Measurements from ENCODE around the gene PNMA8A. TPM values are rescaled to one million over a fixed set of nuclear protein-coding genes. Genes with fewer than 3 reads are reported as not detected.
"Not testable (repeated sequence)": the region's sequence is repeated elsewhere in the genome, so short reads cannot be mapped to it uniquely, and the experiment has no call there.

PNMA8A gene
- polyA plus RNA-seq, 1 donor = 6.0 TPM

DNA sequence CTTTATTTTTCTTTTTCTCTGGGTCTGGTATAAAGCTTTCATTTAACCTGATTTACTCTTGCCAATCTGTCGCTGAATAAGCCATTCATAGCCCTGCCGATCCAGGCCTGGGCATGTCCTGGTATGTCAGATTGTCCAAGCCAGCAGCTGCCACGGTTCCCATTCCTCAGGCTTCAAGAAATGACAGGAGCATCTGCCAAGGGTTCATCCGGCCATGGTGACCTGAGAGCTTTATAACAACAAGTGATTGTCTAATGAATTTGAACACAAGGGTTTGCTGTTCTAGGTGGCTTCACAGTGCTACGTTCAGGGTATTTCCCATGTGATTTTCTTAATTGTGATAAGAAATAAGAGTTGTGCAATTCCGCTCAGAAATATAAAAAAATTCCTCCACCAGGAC is 20.0 kb downstream of the PNMA8A start:
- WGBS (ENCODE audit: insufficient coverage, low lambda C conversion rate) = 80% methylated on average over 1 of the region's 6 CpGs
- no peak overlapping the region for H3K4me3 ChIP-seq (ENCODE audit: low read length)

DNA sequence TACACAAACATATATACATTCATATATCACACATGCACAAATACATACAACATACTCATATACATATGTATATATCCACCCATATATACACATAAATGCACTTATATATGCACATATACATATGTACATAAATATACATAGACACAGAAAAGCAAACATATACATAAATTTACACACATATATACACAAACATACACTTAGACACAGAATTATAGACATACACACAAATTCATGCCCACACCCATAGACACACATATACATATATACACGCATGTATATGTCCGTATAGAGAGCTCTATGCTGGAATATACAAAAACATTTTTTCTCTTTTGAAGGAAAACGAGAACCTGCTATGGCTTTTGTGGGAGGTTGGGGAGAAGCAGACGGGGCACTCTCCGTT is 20.6 kb downstream of the PNMA8A start:
- Histone ChIP-seq H3K9me3 (ENCODE audit: control insufficient read depth, low read depth, low read length) (no peaks in the 10 kb centered on the region), H3K4me3 (ENCODE audit: low read length) (no peak overlapping the region), H3K27ac (ENCODE audit: low read length) (no peak overlapping the region), H3K27me3 (ENCODE audit: control insufficient read depth, insufficient read depth, low read length) (no peaks in the 10 kb centered on the region), H3K4me1 (ENCODE audit: control insufficient read depth, insufficient read depth, low read length) (no peaks in the 10 kb centered on the region), H3K36me3 (ENCODE audit: control insufficient read depth, insufficient read depth, low read length) (no peaks in the 10 kb centered on the region)
- WGBS (ENCODE audit: insufficient coverage, low lambda C conversion rate) = no CpG with 5 or more reads among the region's 5 CpGs
- no peak for DNase-seq

More for the DNA sequence above, 20.0 kb downstream of the PNMA8A start:
- Histone ChIP-seq H3K4me1 (ENCODE audit: control insufficient read depth, insufficient read depth, low read length) (no peaks in the 10 kb centered on the region), H3K36me3 (ENCODE audit: control insufficient read depth, insufficient read depth, low read length) (no peaks in the 10 kb centered on the region), H3K27ac (ENCODE audit: low read length) (no peak overlapping the region), H3K9me3 (ENCODE audit: control insufficient read depth, low read depth, low read length) (no peaks in the 10 kb centered on the region), H3K27me3 (ENCODE audit: control insufficient read depth, insufficient read depth, low read length) (no peaks in the 10 kb centered on the region)
- DNase-seq = no peak

DNA sequence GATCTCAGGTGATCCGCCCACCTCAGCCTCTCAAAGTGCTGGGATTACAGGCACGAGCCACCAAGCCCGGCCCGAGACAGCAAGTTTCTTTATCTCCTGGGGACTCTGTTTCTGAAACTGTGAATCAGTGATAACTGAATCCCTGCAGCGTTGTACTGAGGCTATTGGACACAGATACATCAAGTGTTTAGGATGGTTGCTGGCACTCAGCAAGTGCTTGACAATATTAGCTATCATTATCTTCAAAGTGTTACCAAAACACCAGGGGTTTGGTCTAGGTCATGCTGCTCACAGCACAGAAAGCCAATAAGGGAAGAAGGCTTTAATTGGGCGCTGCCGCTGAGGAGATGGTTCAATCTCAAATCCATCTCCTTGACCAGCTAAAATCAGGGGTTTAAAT is 22.1 kb downstream of the PNMA8A start:
- no CpG with 5 or more reads among the region's 7 CpGs for WGBS (ENCODE audit: insufficient coverage, low lambda C conversion rate)
- no peaks in the 10 kb centered on the region for H3K9me3 ChIP-seq (ENCODE audit: control insufficient read depth, low read depth, low read length)
- H3K27ac ChIP-seq (ENCODE audit: low read length) = no peak overlapping the region
- no peaks in the 10 kb centered on the region for H3K27me3 ChIP-seq (ENCODE audit: control insufficient read depth, insufficient read depth, low read length)
- H3K4me1 ChIP-seq (ENCODE audit: control insufficient read depth, insufficient read depth, low read length) = no peaks in the 10 kb centered on the region
- H3K36me3 ChIP-seq (ENCODE audit: control insufficient read depth, insufficient read depth, low read length) = no peaks in the 10 kb centered on the region
- no peak overlapping the region for H3K4me3 ChIP-seq (ENCODE audit: low read length)
- DNase-seq = no peak

- no peaks in the 10 kb centered on the region for H3K36me3 ChIP-seq (ENCODE audit: control insufficient read depth, insufficient read depth, low read length)
- DNase-seq = no peak
- no peak overlapping the region for H3K27ac ChIP-seq (ENCODE audit: low read length)
- H3K4me1 ChIP-seq (ENCODE audit: control insufficient read depth, insufficient read depth, low read length) = no peaks in the 10 kb centered on the region
- H3K9me3 ChIP-seq (ENCODE audit: control insufficient read depth, low read depth, low read length) = no peaks in the 10 kb centered on the region
- H3K4me3 ChIP-seq (ENCODE audit: low read length) = no peak overlapping the region
- WGBS (ENCODE audit: insufficient coverage, low lambda C conversion rate) = 100% methylated on average over 4 of the region's 10 CpGs
- H3K27me3 ChIP-seq (ENCODE audit: control insufficient read depth, insufficient read depth, low read length) = no peaks in the 10 kb centered on the region
These were observed 22.8 kb downstream of the PNMA8A start for GRCh38 chr19:46448601-46449000.

- H3K9me3 ChIP-seq (ENCODE audit: control insufficient read depth, low read depth, low read length) = no peaks in the 10 kb centered on the region
- no peaks in the 10 kb centered on the region for H3K36me3 ChIP-seq (ENCODE audit: control insufficient read depth, insufficient read depth, low read length)
- H3K27me3 ChIP-seq (ENCODE audit: control insufficient read depth, insufficient read depth, low read length) = no peaks in the 10 kb centered on the region
- no CpG with 5 or more reads among the region's 5 CpGs for WGBS (ENCODE audit: insufficient coverage, low lambda C conversion rate)
- H3K27ac ChIP-seq (ENCODE audit: low read length) = no peak overlapping the region
- H3K4me1 ChIP-seq (ENCODE audit: control insufficient read depth, insufficient read depth, low read length) = no peaks in the 10 kb centered on the region
- H3K4me3 ChIP-seq (ENCODE audit: low read length) = no peak overlapping the region
- DNase-seq = no peak
These were observed 23.5 kb downstream of the PNMA8A start for GRCh38 chr19:46447824-46448223.

GRCh38 chr19:46447006-46447405 is 24.4 kb downstream of the PNMA8A start:
- no peak overlapping the region for H3K4me3 ChIP-seq (ENCODE audit: low read length)
- no peak overlapping the region for H3K27ac ChIP-seq (ENCODE audit: low read length)
- H3K27me3 ChIP-seq (ENCODE audit: control insufficient read depth, insufficient read depth, low read length) = no peaks in the 10 kb centered on the region
- no peaks in the 10 kb centered on the region for H3K4me1 ChIP-seq (ENCODE audit: control insufficient read depth, insufficient read depth, low read length)
- no peaks in the 10 kb centered on the region for H3K9me3 ChIP-seq (ENCODE audit: control insufficient read depth, low read depth, low read length)
- no CpG with 5 or more reads among the region's 3 CpGs for WGBS (ENCODE audit: insufficient coverage, low lambda C conversion rate)
- DNase-seq = no peak
- H3K36me3 ChIP-seq (ENCODE audit: control insufficient read depth, insufficient read depth, low read length) = no peaks in the 10 kb centered on the region

DNA sequence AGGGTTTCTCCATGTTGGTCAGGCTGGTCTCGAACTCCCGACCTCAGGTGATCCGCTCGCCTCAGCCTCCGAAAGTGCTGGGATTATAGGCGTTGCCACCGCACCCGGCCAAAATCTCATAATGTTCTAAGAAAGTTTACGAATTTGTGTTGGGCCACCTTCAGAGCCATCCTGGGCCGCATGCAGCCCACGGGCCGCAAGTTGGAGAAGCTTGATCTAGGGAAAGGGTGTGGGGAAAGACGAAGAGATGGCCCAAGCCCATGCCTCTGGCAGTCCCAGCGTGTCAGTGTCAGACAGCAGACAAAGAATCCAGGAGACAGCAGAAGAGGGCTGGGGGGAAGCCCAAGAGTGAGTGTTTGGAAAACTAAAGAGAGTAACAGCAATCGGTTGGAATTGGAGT is 25.3 kb downstream of the PNMA8A start:
- no peak for DNase-seq
- WGBS (ENCODE audit: insufficient coverage, low lambda C conversion rate) = 0% methylated on average over 1 of the region's 15 CpGs
- Histone ChIP-seq H3K4me3 (ENCODE audit: low read length) (no peak overlapping the region), H3K9me3 (ENCODE audit: control insufficient read depth, low read depth, low read length) (no peaks in the 10 kb centered on the region), H3K36me3 (ENCODE audit: control insufficient read depth, insufficient read depth, low read length) (no peaks in the 10 kb centered on the region), H3K4me1 (ENCODE audit: control insufficient read depth, insufficient read depth, low read length) (no peaks in the 10 kb centered on the region), H3K27ac (ENCODE audit: low read length) (no peak overlapping the region), H3K27me3 (ENCODE audit: control insufficient read depth, insufficient read depth, low read length) (no peaks in the 10 kb centered on the region)

DNA sequence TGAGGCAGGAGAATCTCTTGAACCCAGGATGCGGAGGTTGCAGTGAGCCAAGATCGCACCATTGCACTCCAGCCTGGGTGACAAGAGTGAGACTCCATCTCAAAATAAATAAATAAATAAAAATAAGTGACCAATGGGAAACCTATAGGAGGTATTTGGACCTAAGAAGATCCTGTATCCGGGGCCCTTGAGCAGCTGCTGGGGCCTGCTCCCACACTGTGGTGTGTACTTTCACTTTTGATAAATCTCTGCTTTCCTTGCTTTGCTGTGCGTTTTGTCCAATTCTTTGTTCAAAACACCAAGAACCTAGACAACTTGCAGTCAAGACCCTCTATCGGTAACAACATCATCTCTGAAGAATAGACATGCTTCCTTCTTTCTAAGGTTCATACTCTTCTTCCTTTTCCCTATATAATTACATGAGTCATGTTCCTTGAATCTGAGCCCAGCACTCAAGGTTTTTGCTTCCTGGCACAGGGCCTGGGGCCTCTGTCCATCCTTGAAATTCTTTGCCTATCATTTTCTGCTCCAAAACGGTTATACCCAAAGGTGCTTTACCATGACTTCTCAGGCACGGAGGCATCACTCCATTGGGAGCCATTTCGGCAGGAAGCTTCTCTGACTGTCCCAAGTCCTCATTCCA is 28.4 kb downstream of the PNMA8A start:
- H3K27ac ChIP-seq (ENCODE audit: low read length) = no peak overlapping the region
- no peaks in the 10 kb centered on the region for H3K9me3 ChIP-seq (ENCODE audit: control insufficient read depth, low read depth, low read length)
- no peaks in the 10 kb centered on the region for H3K27me3 ChIP-seq (ENCODE audit: control insufficient read depth, insufficient read depth, low read length)
- no peaks in the 10 kb centered on the region for H3K4me1 ChIP-seq (ENCODE audit: control insufficient read depth, insufficient read depth, low read length)
- no peak overlapping the region for H3K4me3 ChIP-seq (ENCODE audit: low read length)
- no peak for DNase-seq
- 90% methylated on average over 3 of the region's 8 CpGs for WGBS (ENCODE audit: insufficient coverage, low lambda C conversion rate)
- no peaks in the 10 kb centered on the region for H3K36me3 ChIP-seq (ENCODE audit: control insufficient read depth, insufficient read depth, low read length)

DNA sequence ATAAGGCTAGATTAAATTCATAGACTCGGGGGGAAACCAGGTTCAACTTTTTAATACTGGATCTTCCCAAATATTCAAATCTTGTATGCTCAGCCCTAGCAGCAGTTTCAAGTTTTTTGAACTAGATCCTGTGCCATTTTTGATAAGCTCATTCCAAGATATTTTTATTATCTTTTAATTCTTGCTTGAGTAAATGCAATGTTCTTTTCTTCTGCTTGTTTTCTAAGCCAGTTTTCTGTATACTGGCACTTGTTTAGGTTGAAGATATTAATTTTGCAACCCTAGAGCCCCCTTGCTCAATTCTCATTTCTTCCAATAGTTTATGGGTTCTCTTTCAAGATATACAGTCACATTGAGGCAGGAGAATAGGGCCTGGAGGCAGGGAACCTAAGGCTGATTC is 29.5 kb downstream of the PNMA8A start:
- no peak for DNase-seq
- Histone ChIP-seq H3K27me3 (ENCODE audit: control insufficient read depth, insufficient read depth, low read length) (no peaks in the 10 kb centered on the region), H3K4me1 (ENCODE audit: control insufficient read depth, insufficient read depth, low read length) (no peaks in the 10 kb centered on the region), H3K27ac (ENCODE audit: low read length) (no peak overlapping the region), H3K36me3 (ENCODE audit: control insufficient read depth, insufficient read depth, low read length) (no peaks in the 10 kb centered on the region), H3K4me3 (ENCODE audit: low read length) (no peak overlapping the region), H3K9me3 (ENCODE audit: control insufficient read depth, low read depth, low read length) (no peaks in the 10 kb centered on the region)
- WGBS (ENCODE audit: insufficient coverage, low lambda C conversion rate) = no CpG with 5 or more reads among the region's 1 CpG

DNA sequence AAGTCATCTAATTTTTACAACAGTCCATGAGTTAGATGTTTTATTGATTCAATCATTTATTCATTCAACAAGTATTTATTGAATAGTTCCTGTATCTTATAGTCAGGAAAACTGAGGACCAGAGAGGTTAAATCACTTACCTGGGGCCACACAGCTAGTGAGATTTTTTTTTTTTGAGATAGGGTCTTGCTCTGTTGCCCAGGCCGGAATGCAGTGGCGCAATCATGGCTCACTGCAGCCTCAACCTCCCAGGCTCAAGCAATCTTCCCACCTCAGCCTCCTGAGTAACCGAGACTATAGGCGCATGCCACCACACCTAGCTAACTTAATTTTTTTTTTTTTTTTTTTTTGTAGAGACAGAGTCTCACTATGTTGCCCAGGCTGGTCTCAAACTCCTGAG is 35.7 kb downstream of the PNMA8A start:
- not testable (repeated sequence) for H3K27ac ChIP-seq (ENCODE audit: low read length); H3K4me1 ChIP-seq (ENCODE audit: control insufficient read depth, insufficient read depth, low read length); H3K9me3 ChIP-seq (ENCODE audit: control insufficient read depth, low read depth, low read length); DNase-seq; H3K27me3 ChIP-seq (ENCODE audit: control insufficient read depth, insufficient read depth, low read length); H3K36me3 ChIP-seq (ENCODE audit: control insufficient read depth, insufficient read depth, low read length); H3K4me3 ChIP-seq (ENCODE audit: low read length)
- no CpG with 5 or more reads among the region's 4 CpGs for WGBS (ENCODE audit: insufficient coverage, low lambda C conversion rate)

GRCh38 chr19:46435009-46435408 is 36.4 kb downstream of the PNMA8A start:
- H3K27me3 ChIP-seq (ENCODE audit: control insufficient read depth, insufficient read depth, low read length) = no peaks in the 10 kb centered on the region
- H3K27ac ChIP-seq (ENCODE audit: low read length) = no peak overlapping the region
- no peaks in the 10 kb centered on the region for H3K9me3 ChIP-seq (ENCODE audit: control insufficient read depth, low read depth, low read length)
- no peaks in the 10 kb centered on the region for H3K36me3 ChIP-seq (ENCODE audit: control insufficient read depth, insufficient read depth, low read length)
- no peaks in the 10 kb centered on the region for H3K4me1 ChIP-seq (ENCODE audit: control insufficient read depth, insufficient read depth, low read length)
- 21% methylated on average over 2 of the region's 6 CpGs for WGBS (ENCODE audit: insufficient coverage, low lambda C conversion rate)
- no peak for DNase-seq
- no peak overlapping the region for H3K4me3 ChIP-seq (ENCODE audit: low read length)
